Amygdala (tissue), 56 donors: ENCODE measurements around the gene SEPTIN6.

Source experiments
- DNase-seq, 56 donors: peaks; one replicate each; lab custom pipeline; 2025; lab: John Stamatoyannopoulos, UW

The SEPTIN6 gene

GRCh38 chrX:119659522-119659921 lies 33.4 kb downstream of the SEPTIN6 start:
- no peak for DNase-seq

- DNase-seq: peak in 13 of 56 donors; percentile 0 to 43 (median 4)
Measured at GRCh38 chrX:119655125-119655524, 37.8 kb downstream of the SEPTIN6 start.

GRCh38 chrX:119654112-119654531 lies 38.8 kb downstream of the SEPTIN6 start:
- DNase-seq: peak in 27 of 56 donors; percentile 0 to 50 (median 8)

- DNase-seq: no peak
Measured at GRCh38 chrX:119648421-119648775, 44.6 kb downstream of the SEPTIN6 start.

GRCh38 chrX:119647552-119648420 lies 45.2 kb downstream of the SEPTIN6 start:
- no peak for DNase-seq

GRCh38 chrX:119647089-119647488 lies 45.9 kb downstream of the SEPTIN6 start:
- no peak for DNase-seq

GRCh38 chrX:119646515-119646914 lies 46.5 kb downstream of the SEPTIN6 start:
- no peak for DNase-seq

GRCh38 chrX:119643696-119644095 lies 49.3 kb downstream of the SEPTIN6 start:
- peak in 1 of 56 donors; percentile 0 for DNase-seq
